ENCODE results near the gene RGS6.

RGS6 gene

GRCh38 chr14:72544615-72545387 lies 612.6 kb downstream of the RGS6 start:
- DNase-seq (ENCODE audit: extremely low read depth in 1 of 2, low read depth in 1 of 2) = no peak

DNA sequence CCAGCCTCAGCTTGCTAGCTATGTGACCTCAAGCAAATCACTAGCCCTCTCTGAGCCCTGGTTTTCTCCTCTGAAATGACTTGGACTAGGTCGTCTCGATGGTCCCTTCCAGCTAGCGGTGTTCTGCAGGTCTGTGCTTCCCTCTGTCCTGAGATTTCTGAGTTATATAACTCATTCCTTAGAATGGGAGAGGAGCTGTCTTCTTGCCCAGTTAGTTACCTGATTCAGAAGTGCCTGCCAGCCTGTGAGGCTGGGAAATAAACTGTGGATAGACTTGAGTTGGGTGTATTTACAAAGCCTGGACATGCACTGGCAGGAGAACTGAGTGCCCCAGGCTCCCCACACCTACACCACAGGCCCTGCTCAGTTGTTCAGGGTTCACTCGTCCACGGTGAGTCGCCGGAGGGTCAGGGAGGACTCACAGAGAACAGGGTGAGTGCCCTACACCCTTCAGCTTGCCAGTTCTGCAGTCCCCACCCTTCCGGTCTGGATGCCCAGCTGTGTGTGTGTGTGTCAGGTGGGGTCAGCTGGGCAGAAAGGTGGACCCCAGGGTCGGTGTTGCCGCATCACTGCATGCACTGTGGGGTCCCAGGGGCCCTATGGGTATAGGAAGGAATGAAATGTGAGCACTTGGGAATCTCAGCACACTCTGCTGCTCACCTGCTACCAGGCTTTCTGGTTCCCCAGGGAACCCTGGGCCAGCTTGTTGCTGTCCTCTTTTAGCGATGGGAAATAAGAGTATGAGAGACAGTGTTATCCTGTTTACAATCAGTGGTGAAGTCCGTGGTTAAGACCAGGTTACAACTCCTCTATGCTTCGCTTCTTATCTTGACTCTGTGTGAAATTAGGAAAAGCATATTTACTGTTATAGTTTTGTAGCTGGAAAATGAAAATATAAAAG lies 613.4 kb downstream of the RGS6 start:
- no peak for DNase-seq (ENCODE audit: extremely low read depth in 1 of 2, low read depth in 1 of 2)

- DNase-seq (ENCODE audit: extremely low read depth in 1 of 2, low read depth in 1 of 2) = no peak
These were observed 614.3 kb downstream of the RGS6 start for GRCh38 chr14:72546344-72547016.

- no peak for DNase-seq (ENCODE audit: extremely low read depth in 1 of 2, low read depth in 1 of 2)
These were observed 615.8 kb downstream of the RGS6 start for GRCh38 chr14:72547999-72548398.

DNA sequence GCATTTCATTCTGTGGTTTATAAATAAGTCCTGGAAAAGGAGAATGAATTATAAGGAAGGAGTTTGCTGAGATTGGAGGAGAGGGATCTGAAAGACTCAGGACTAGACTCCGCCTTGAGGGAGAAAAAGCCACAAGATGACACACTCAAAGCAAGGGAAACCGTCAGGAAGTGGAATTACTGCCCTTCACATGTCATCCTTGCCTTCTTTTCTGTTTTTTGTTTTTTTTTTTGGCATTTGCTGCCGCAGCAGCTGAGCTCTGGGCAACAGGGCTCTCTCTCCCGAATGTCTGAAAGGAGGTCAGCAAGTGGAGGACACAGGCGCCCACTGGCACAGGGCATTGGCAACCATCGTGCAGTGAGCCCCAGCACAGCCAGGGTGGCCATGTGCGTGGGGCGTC lies 616.8 kb downstream of the RGS6 start:
- DNase-seq (ENCODE audit: extremely low read depth in 1 of 2, low read depth in 1 of 2) = no peak

DNA sequence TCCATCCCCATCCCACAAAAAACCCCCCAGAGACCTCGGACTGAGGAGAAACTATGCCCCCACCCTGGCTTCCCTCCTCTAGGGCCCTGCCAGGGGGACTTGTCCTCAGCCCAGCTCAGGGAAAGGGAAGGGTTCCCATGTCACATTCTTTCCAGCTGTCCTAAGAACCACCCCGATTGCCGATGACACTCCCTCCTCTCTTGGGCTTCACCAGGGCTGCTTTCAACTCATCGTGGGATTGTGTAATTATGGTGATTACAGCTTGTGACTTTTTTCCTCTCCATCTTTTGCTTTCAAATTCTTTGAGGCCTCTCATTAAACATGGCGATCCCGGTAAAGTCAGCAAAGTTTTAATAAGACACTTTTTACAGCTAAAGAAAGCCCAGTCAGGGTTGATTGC lies 617.6 kb downstream of the RGS6 start:
- no peak for DNase-seq (ENCODE audit: extremely low read depth in 1 of 2, low read depth in 1 of 2)

DNA sequence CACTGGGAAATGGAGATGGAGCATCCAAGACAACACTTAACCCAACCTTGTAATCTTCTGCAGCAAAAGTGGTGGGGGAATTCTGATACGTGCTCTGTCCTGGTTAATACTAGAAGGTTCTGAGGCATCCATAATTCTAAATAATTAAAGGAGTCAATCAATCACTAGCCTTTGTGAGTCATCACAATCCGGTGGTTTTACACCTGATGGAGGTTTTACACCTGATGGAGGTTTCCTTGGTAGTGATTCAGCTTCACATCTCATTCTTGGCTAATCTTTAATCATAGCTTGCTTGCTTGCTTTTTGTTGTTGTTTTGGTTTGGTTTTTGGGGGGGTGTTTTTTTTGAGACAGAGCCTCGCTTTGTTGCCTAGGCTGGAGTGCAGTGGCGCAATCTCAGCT lies 618.3 kb downstream of the RGS6 start:
- no peak for DNase-seq (ENCODE audit: extremely low read depth in 1 of 2, low read depth in 1 of 2)

GRCh38 chr14:72552236-72552635 lies 620.0 kb downstream of the RGS6 start:
- no peak for DNase-seq (ENCODE audit: extremely low read depth in 1 of 2, low read depth in 1 of 2)

DNA sequence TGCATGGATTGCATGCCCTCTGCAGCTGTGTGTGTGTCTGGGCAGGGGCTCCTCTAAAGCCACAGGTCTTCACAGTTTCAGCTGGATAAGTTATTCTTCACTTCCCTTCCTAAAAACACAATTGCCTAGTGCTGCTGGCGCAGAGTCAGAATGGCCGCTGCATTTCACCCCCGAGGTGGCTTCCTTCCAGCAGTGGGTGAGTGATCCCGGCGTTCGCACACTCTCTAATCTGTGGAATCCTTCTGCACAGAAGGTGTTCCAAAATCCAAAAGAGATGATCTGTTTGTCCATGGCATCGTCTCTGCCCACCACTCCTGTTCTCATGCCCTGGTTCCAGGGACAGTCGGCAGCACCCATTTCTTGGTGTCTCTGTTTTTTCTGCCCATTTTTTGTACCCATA lies 620.9 kb downstream of the RGS6 start:
- DNase-seq (ENCODE audit: extremely low read depth in 1 of 2, low read depth in 1 of 2) = no peak

DNA sequence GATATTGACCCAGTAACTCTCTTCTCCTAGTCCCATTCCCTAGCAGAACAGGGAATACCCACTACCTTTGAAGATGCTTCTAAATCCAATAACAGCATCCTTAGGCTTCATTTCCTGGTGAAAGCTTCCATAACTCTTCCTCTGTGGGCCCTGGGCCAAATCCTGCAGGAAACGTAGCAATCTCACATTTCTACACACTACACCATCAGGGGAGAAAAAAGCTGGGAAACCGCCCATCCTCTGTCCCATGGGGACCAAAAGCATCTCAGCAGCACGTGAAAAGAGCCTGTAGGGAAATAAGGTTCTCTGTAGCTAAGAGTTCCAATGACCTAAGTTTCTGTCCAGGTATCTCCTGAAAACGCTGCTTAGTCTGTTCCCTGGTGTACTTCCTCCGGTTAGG lies 621.4 kb downstream of the RGS6 start:
- no peak for DNase-seq (ENCODE audit: extremely low read depth in 1 of 2, low read depth in 1 of 2)

DNA sequence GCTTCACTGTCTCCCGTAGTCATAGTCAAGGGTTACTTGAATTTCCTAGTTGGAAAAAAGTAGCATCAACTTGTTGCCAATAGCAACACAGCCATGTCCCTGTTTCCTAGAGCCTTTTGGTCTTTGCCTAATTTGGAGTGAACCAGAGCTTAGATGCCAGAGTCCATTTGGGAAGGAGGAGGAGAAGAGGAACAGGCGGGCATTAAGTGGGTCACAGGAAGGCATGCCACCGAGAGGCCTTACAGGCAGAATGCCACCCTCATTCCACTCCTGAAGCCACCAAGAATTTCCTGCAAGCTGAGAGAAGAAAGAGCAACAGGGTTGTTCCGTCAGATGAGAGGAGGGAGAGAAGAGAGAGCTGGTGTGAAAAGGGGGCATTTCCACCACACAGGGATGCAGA lies 622.2 kb downstream of the RGS6 start:
- DNase-seq (ENCODE audit: extremely low read depth in 1 of 2, low read depth in 1 of 2) = no peak

GRCh38 chr14:72554994-72555608 lies 622.9 kb downstream of the RGS6 start:
- no peak for DNase-seq (ENCODE audit: extremely low read depth in 1 of 2, low read depth in 1 of 2)

- no peak for DNase-seq (ENCODE audit: extremely low read depth in 1 of 2, low read depth in 1 of 2)
These were observed 623.4 kb downstream of the RGS6 start for GRCh38 chr14:72555609-72556000.

DNA sequence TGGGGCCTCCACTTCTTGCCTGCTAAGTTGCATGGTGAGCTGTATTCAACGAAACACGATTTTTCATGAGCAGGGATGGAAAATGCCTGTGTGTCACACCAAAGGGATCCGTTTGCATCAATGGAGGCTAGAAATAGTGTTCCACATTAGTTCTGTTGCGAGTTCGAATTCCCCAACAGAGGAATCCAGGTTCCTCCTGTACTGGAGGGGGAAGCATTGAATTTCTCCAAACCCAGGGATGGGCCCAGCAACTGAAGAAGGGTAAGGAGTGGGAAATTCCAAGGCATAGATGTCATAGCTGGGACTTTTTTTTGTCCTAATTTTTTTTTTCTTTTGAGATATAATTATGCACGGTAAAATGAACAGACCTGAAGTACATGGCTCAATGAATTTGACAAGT lies 625.4 kb downstream of the RGS6 start:
- no peak for DNase-seq (ENCODE audit: extremely low read depth in 1 of 2, low read depth in 1 of 2)

GRCh38 chr14:72558721-72559120 lies 626.5 kb downstream of the RGS6 start:
- DNase-seq (ENCODE audit: extremely low read depth in 1 of 2, low read depth in 1 of 2) = no peak

- DNase-seq (ENCODE audit: extremely low read depth in 1 of 2, low read depth in 1 of 2) = no peak
These were observed 627.0 kb downstream of the RGS6 start for GRCh38 chr14:72559202-72559601.

DNA sequence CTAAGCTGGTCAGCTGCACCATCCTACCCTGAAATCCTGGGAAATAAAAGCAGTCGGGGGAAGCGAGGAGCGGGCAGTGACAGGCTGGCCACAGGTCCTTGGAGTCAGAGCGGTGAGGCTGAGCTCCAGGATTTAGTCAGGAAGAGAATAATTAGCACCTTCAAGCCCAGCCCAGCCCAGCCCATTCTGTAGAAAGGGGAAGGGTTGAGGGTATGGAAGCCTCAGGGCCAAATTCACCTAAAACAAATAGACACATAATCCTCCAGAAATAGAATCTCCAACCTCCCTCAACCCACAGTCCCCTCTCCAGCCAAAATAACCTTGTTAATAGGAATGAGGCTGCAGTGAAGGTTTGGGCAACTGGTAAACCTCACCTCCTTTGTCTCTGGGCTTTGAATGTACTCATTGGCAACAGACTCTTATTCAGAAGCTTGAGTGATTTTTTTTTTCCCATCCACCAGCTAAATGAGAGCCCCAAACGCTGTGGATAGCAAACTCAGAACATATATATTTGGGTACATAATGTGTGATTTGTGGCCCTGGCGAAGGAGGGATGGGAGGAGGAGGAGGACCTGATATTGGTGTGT lies 627.5 kb downstream of the RGS6 start:
- no peak for DNase-seq (ENCODE audit: extremely low read depth in 1 of 2, low read depth in 1 of 2)

GRCh38 chr14:72560331-72560730 lies 628.1 kb downstream of the RGS6 start:
- DNase-seq (ENCODE audit: extremely low read depth in 1 of 2, low read depth in 1 of 2) = no peak

DNA sequence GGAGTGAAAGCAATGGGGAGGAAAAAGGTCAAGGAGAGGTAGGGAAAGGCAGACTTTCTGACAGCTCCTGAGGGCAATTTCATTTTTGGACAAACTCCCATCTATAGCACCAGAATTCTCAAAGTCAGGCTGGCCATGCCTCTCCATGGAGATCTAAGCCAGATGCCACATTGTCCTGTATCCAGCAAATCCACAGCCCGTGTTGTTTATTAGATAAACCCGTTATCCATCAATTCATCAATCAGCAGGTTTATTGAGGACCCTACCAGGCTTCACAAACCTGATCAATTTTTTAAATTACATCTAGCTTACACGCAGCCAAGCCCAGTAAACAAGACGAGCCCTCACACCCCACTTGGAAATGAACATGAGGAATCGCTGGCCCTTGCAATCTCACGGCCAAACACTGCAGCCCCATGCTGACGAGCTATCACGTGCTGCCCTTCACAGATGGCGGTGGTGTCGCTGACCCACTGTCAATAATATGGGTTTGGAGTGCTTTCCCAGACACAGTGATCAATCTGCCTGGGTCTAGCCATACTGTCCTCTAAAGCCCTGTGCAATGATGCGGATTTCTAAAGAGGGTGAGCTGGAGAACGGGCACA lies 628.8 kb downstream of the RGS6 start:
- no peak for DNase-seq (ENCODE audit: extremely low read depth in 1 of 2, low read depth in 1 of 2)

DNA sequence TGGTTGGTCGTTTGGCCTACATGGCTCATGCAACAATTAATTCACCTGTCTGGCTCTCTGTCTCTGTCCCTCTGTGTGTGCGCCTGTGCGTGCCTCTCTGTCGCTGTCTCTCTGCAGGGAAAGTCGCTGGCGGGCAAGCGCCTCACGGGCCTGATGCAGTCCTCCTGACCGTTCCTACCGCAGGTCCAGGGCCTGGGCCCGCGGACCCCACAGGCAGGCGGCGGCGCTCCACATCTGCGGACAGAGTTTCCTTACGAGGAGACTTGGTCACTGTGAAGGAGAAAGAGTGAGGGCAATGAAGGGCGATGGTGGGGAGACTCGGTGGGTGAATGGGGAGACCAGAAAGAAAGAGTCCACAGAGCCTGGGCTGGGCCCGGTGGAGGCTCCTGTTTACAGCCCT lies 630.1 kb downstream of the RGS6 start:
- DNase-seq (ENCODE audit: extremely low read depth in 1 of 2, low read depth in 1 of 2) = no peak

Measured in activated CD8-positive, alpha-beta memory T cell treated with anti-CD3 and anti-CD28 coated beads for 1 hour (primary cell).